NCI-H1930 (cell line): ENCODE results near the gene ACTR6.

ENCODE experiments used
- DNase-seq, 2 experiments: peaks; one replicate each; lab custom pipeline; 2025; lab: John Stamatoyannopoulos, UW

ACTR6 gene

DNA sequence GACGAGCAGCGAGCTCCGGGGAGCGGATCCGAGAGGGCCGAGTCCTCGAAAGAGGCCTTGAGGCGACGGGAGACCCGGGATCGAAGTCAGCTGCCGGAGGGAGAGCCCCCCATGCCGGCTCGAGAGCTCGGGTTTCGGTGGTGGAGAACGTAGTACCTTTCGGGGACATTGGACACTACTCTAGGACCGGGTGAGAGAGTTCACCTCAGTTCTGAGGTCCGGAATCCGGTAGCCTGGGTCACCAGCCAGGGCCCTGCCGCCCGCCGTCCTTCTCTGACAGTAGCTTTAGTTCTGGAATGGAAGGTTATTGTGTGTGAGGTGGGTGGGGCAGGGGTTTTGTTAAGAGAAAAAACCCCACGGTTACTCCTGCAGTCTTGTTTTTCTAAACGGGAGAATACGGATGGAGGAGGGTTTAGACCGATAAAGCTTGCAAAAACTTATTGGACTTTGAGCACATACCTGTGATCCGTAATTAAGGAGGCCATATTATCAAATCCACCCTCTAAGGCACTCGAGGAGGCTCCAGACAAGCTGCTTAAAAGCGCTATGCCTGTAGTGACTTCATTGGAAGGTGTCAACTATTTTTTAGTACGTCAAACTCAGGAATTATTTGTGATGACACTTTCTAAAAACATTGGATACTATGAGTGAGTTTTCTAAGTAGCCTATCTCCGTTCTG lies 67.1 kb downstream of the ACTR6 start:
- no peak for DNase-seq

DNA sequence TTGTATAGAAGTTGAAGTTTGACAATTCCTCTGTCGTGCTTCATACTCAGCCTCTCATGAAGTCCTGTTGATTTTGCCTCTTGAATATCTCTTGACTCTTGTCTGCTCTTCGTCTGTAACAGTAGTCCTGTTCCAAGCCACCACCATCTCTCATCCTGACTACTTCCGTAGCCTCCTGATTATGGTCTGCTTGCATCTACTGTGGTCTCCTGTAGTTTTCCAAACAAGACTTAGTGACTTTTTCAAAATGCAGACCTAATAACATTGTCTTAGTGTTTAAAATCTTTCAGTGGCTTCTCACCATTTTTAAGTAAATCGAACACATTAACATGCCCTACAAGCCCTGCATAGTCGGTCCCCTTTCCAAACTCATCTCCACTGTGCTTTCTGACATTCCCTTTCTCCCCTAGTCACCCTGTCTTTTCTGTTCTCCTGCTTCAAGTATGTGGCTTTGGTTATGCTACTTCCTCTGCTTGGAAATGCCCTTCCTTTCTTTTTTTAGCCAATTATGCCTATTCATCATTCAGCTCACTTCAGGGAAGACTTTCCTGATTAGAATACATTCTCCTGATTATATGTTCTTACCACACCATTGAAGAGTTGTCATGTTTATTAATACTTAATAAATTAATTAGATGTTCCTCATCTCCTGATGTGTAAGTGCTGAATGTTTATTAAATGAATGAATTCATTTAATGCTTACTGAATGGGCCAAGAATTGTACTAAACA lies 68.4 kb downstream of the ACTR6 start:
- DNase-seq, result no peak

DNA sequence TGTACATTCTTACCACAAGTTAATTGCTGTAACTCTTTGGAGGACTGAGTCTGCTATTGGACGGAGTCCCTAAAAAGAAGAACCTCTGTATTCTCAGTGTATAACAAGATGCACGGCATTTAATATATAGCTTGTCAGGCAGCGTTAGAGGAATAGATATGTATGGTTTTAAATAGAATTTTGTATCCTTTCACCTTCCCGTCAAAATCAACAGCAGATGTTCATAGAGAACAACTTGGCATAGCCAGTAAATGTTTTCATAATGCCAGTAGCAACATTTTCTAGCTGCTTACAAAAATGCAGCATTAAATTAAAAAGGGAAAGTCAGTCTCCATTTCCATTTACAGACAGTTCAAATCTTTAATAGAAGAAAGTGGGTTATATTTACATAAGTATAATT lies 73.2 kb downstream of the ACTR6 start:
- no peak for DNase-seq
